GM19193 (cell line): ENCODE data around the gene MAT2A.

Source experiments
- POLR2A ChIP-seq: IDR thresholded peaks from 4 replicates; pipeline ENCODE4 v1.6.1; 2011; ENCODE audit not compliant: insufficient read depth, insufficient read length; ENCODE audit errors: extremely low read depth

The MAT2A gene

DNA sequence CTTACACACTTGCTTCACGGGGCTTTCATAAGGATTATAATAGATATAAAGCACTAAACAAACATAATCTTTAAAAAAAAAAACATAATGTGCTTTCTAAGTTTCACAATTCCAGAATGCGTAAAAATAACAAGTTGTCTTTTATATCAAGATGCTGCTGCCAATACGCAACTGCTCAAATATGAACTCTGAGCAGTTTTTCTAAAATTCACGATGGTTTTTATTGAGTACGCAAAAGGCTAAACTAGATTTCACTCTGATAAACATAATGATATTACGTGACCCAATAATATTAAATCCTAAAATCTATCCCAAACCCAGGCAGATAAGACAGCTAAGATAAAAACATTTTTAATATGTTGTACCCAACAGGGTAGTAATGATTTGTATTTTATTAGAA, 24.6 kb upstream of the MAT2A start:
- no peak for TF ChIP-seq POLR2A

DNA sequence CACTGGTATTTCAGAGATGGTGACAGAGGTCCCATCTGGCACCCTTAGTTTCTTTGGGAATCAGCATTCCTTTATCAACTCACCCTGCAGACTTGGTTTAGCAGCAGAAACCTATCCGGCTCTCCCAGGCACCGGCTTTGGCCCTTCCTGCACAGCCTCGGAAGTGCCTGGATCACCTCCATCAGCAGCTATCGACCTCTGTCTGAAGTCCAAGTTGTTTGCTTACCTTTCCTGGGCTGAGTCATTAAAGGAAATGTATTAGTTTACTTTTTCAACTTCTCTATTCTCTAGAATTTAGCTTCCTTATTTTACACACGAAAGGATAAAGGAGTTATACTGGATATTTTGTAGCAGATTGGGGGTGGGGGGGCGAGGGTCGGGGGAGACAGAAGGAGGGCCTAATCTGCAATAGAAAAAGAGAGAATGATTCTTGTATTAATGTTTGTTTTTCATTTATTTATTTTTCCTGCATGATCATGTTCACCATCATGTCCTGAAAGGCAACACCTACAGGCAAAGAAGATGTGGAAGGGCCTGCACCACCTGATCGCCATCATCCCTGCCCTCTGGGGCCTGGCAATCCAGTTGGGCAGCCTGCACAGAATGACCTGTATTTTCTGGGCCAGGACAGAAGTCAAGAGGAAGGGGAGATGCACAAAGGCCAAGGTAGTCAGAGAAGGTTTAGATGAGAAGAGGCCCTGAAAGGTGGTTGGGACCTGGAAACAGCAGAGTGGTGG, 22.1 kb upstream of the MAT2A start:
- no peak for TF ChIP-seq POLR2A

DNA sequence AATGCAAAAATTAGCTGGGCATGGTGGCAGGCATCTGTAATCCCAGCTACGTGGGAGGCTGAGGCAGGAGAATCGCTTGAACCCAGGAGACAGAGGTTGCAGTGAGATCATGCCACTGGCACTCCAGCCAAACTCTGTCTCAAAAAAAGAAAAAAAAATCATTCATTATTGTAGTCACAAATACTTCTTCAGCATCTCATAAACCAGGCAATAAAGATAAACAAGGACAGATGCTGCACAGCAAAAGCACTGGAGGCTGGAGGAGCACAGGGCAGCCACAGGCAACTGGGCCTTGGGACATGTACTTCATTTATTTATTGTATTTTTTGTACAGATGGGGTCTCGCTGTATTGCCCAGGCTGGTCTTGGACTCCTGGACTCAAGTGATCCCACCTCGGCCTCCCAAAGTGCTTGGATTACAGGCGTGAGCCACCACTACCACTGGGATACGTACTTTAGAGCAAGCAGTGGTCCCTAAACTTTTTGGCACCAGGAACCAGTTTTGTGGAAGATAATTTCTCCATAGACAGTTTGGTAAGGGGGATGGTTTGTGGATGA, 16.8 kb upstream of the MAT2A start:
- TF ChIP-seq POLR2A = no peak

DNA sequence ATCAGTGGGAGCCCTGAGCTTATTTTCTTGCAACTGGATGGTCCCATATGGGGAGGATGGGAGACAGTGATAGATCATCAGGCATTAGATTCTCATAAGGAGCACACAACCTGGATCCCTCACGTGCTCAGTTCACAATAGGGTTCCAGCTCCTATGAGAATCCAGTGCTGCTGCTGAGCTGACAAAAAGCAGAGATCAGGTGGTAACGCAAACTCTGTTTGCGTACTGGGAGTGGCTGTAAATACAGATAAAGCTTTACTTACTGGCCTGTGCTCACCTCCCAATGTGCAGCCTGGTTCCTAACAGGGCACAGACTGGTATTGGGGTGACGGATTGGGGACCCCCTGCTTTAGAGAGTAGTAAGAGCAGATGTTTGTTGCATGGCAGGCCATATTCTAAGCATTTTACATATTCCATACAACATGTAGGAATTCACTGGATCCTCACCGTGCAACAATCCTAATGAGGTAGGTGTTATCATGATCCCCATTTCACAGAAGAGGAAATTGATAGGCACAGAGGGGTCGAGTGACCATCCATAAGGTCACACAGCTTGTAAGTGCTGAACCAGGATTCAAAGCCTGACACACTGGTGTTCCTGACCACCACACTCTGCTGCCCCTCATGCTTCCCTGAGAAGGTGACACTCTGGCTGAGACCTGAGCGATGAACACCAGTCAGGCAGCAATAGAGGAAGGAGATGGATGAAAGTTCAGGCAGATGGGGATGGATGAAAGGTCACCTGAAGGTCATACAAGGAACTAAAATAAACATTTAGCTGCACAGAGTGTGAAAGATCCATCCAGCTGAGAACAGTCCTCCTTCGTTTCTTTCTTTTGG, 15.7 kb upstream of the MAT2A start:
- no peak for TF ChIP-seq POLR2A

DNA sequence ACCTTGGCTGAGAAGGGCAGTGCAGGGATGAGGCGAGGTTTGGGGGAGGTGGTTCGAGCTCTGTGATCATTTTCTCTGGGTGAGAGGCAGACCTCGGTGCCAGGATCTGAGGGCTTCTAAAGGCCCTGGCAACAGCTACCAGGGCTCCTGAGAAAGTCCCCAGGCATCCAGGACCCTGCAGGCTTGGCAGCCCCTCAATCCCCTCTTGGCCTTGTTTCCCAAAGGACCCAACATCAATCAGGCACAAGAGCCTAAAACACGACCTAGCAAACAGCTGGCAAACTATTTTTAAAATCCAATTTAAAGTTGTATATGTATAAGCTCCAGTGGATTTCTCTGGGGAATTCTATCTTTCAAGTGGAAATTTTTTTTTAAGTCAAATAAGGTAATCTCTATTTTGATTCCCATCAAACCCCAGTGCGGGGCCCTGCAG, 15.0 kb upstream of the MAT2A start:
- no peak for TF ChIP-seq POLR2A

DNA sequence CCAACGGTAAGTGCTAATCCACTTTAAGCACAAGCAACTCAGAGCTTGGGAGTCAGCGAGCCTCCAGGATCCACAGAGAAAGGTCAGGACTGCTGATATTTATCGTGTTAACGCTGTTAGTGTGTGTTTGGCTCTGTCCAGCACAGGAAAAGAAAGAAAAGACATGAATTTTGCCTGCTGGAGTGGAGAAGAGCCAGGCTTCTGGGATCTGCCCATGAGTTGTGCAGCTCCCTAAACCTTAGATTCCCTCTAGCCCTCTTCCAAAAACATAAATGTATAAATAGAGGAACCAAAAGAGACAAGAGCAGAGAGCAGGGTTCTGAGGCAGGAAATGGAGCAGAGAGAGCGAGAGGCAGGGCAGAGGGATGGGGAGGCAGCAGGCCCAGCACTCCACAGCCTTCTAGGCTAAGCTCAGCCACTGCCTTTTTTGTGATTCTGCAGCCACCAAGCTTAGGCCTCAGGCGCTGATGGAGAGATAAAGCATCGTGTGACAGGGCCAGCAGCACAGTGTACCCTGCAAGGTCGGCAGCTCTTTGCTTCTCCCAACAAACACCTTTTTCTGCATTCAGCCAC, 14.5 kb upstream of the MAT2A start:
- TF ChIP-seq POLR2A = no peak

DNA sequence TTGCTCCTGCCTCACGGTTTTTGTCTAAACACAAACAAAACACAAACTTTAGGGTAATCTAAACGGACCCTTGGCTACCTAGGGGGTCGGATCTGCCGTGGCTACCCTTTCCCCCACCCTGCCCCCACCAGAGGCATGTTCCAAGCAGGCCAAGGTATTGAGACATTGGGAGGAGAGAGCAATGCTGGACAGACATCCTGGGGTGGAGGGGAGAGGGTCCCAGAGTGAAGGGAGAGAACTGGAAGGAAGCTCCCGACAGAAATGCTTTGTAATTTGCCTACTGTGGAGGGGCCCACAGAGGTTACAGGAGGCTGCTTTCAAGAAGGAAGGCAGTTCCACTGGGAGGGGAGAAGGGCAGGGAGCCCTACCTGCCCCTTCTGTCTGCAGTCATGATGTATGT, 13.9 kb upstream of the MAT2A start:
- TF ChIP-seq POLR2A = no peak

DNA sequence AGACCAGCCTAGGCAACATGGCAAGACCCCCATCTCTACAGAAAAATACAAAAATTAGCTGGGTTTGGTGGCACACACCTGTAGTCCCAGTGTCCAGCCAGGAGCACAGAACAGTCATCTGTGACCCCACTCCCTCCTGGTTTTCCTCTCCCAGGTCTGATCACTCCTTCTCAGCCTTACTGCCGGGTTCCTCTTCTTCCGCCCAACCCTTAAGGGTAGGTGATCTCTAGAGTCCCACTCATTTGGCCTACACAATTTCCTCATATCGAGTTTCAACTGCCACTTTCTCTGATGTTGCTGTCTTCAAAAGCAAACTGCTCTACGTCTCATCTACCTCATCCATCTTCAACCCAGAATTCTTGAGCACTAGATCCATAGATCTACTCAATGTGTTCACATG, 13.4 kb upstream of the MAT2A start:
- TF ChIP-seq POLR2A = no peak

DNA sequence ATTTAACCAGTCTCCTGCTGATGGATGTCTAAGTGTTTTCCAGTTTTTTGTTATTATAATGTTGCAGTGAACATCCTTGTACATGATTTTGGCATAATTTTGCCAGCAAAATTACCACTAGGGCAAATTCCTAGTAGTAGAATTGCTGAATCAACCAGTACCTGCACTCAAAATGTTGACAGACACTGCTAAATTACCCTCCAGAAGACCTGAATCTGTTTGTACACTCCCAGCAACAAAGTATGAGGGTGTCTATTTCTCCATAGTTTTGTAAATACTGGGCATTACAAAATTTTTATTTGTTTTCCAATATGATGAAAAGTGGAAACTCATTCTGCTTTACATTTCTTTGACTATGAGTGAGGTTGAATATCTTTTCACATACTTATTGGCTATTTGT, 11.2 kb upstream of the MAT2A start:
- no peak for TF ChIP-seq POLR2A

DNA sequence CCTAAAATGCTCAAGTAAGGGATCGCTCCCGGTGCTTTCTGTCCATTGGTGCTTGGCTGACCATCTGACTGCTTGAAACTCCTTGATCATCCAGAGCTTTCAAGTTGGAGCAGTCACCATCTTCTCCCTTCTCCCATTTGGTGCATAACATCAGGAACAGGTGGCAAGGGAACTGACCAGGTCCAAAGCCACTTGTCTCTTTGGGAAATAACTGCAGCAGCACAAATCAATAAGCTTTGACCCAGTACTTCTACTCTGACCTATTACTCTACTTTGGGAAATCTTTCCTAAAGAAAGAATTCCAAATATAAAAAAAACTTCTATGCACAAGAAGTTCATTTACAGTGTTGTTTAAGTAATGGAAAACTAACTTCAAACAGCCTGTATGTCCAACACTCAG, 10.6 kb upstream of the MAT2A start:
- TF ChIP-seq POLR2A = no peak

DNA sequence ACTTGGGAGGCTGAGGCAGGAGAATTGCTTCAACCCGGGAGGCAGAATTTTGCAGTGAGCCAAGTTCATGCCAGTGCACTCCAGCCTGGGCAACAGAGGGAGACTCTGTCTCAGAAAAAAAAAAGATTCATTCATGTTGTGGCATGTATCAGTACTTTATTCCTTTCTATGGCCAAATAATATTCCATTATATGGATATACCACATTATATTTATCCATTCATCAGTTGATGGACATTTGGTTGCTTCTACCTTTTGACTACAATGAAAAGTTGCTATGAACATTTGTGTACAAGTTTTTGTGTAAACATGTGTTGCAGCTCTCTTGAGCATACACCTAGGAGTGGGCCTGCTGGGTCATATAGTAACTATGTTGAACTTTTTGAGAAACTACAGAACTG, 9.2 kb upstream of the MAT2A start:
- no peak for TF ChIP-seq POLR2A

DNA sequence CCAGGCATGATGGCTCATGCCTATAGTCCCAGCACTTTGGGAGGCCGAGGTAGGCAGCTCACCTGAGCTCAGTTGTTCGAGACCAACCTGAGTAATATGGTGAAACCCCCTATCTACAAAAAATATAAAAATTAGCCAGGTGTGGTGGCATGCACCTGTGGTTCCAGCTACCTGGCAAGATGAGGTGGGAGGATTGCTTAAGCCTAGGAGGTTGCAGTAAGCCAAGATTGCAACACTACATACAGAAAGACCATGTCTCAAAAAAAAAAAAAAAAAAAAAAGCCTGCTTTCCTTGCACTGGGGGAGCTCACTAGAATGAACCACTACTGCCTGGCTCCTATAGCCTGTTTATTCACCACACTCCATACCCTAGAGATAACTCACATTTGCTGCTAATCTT, 7.4 kb upstream of the MAT2A start:
- TF ChIP-seq POLR2A = no peak

DNA sequence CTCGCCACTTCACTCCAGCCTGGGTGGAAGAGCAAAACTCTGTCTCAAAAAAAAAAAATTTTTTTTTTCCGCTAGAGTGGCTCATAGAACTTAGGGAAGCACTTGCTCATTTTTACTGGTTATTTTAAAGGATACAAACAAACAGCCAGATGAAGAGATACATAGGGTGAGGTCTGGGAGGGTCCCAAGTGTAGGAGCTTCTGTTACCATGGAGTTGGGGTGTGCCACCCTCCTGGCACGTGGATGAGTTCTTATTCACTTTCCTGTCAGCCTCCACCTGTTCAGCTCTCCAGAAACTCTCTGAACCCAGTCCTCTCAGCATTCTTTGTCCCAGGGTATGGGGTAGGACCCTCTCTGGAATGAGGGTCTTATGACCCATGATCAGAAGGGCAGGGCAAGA, 4.9 kb upstream of the MAT2A start:
- TF ChIP-seq POLR2A = no peak

DNA sequence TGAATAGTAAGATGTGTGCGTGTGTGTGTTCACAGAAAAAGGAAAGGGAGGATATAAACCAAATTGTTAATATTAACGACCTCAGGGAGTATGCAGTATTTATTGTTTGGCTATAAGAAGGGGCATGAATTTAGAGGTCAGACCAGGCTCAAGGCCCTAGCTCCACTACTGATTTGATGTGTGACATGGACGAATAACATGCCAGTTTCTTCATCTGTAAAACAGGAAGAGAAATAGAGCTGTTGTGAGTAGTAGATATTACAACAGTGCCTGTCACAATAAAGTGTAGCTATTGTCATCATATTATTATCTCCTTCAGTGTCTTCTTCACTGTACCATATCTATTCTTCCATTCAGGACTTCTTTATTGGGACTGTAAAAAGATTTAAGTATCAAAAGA, 4.1 kb upstream of the MAT2A start:
- TF ChIP-seq POLR2A = no peak

DNA sequence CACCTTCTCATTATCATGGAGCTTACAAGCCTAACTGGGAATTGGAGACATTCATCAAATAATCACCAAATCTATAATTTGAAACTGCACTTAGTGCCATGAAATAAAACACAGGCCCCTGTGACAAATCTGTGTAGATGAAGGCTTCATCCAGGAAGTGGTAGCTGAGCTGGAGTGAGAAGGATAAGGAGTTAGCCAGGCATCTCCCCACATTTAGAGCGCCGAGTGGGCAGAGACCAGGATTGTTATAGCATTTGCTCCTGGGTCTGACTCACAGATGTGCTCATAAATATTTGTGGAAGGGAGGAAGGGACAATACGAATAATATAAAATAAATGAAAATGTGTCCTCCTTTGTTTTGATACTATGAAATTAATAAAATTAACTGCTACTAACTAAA, 2.5 kb upstream of the MAT2A start:
- no peak for TF ChIP-seq POLR2A
